ENCODE measurements around the gene ATP8A2.

ATP8A2 gene

GRCh38 chr13:25657157-25657556 lies 285.4 kb downstream of the ATP8A2 start:
- TF ChIP-seq, protein P1, sequence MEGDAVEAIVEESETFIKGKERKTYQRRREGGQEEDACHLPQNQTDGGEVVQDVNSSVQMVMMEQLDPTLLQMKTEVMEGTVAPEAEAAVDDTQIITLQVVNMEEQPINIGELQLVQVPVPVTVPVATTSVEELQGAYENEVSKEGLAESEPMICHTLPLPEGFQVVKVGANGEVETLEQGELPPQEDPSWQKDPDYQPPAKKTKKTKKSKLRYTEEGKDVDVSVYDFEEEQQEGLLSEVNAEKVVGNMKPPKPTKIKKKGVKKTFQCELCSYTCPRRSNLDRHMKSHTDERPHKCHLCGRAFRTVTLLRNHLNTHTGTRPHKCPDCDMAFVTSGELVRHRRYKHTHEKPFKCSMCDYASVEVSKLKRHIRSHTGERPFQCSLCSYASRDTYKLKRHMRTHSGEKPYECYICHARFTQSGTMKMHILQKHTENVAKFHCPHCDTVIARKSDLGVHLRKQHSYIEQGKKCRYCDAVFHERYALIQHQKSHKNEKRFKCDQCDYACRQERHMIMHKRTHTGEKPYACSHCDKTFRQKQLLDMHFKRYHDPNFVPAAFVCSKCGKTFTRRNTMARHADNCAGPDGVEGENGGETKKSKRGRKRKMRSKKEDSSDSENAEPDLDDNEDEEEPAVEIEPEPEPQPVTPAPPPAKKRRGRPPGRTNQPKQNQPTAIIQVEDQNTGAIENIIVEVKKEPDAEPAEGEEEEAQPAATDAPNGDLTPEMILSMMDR (conservative IDR thresholded peaks at IDR 0.05; ENCODE audit: control insufficient read depth, insufficient read depth, low read depth, low read length): no peak
- DNase-seq (ENCODE audit: low read depth): no peak
- no peak overlapping the region for H3K4me3 ChIP-seq (ENCODE audit: control insufficient read depth, low read depth, low read length)

GRCh38 chr13:25659091-25659795 lies 287.5 kb downstream of the ATP8A2 start:
- TF ChIP-seq, protein P1 (conservative IDR thresholded peaks at IDR 0.05; ENCODE audit: control insufficient read depth, insufficient read depth, low read depth, low read length): no peak
- H3K4me3 ChIP-seq (ENCODE audit: control insufficient read depth, low read depth, low read length): no peak overlapping the region
- DNase-seq (ENCODE audit: low read depth): no peak

DNA sequence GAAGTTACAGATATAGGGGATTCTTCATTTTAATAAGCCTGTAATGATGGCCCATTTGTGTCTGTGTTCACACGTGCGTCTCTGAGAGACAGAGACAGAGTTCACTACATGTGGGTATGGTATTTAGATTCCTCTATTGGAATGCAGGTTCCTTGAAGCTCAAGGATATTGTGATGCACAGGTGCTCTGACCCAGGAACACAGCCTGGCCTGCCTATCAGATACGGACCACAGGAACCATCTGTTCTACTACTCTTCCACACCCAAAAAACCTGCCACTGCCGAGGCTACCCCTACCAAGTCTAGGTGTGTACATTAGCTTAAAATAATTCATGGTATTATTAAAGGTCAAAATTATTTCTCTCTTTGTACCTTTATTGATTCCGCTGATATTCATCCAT lies 289.2 kb downstream of the ATP8A2 start:
- DNase-seq (ENCODE audit: low read depth): no peak
- H3K4me3 ChIP-seq (ENCODE audit: control insufficient read depth, low read depth, low read length): no peak overlapping the region
- TF ChIP-seq, protein P1 (conservative IDR thresholded peaks at IDR 0.05; ENCODE audit: control insufficient read depth, insufficient read depth, low read depth, low read length): no peak

DNA sequence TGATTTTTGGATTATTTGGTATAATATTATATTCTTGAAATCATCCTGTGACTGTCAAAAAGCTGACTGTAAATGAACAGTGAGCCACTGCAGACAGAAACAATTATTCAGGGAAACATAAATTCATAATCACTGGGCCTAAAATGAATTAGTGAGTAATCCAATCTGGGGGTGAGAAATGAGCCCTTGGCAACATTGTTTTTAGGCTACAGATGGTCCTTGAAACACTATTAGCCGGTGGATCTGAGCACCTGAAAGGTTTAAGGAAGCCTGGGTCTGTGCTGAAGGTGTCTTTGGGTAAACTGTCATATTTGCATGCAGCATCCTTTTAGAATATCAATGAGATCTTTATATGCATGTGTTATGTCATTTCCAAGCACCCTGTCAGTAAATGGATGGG lies 290.7 kb downstream of the ATP8A2 start:
- H3K4me3 ChIP-seq (ENCODE audit: control insufficient read depth, low read depth, low read length): no peak overlapping the region
- DNase-seq (ENCODE audit: low read depth): no peak
- TF ChIP-seq, protein P1 (conservative IDR thresholded peaks at IDR 0.05; ENCODE audit: control insufficient read depth, insufficient read depth, low read depth, low read length): no peak

DNA sequence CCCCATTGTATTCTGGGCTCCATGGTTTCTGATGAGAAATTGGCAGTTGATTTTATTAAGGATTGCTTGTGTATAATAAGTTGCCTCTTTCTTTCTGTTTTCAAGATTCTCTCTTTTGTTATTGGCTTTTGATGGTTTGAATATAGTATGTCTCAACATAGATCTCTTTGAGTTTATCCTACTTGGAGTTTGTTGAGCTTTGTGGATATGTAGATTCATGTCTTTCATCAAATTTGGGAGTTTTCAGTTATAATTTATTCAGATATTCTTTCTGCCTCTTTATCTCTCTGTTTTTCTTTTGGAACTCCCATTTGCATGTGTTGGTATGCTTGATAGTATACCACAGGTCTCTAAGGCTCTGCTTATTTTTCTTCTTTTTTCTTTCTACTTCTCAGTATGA lies 296.6 kb downstream of the ATP8A2 start:
- DNase-seq (ENCODE audit: low read depth): no peak
- no peak overlapping the region for H3K4me3 ChIP-seq (ENCODE audit: control insufficient read depth, low read depth, low read length)
- TF ChIP-seq, protein P1 (conservative IDR thresholded peaks at IDR 0.05; ENCODE audit: control insufficient read depth, insufficient read depth, low read depth, low read length): no peak

GRCh38 chr13:25673711-25674110 lies 301.9 kb downstream of the ATP8A2 start:
- TF ChIP-seq, protein P1 (conservative IDR thresholded peaks at IDR 0.05; ENCODE audit: control insufficient read depth, insufficient read depth, low read depth, low read length): no peak
- H3K4me3 ChIP-seq (ENCODE audit: control insufficient read depth, low read depth, low read length): no peak overlapping the region
- no peak for DNase-seq (ENCODE audit: low read depth)
